ENCODE measurements around the gene SRPK2.

Gene SRPK2

GRCh38 chr7:105199386-105199785, 189.3 kb downstream of the SRPK2 start:
- no peak overlapping the region for H3K4me3 ChIP-seq (ENCODE audit: low read depth, low read length)
- no peaks in the 10 kb centered on the region for H3K9me3 ChIP-seq (ENCODE audit: control insufficient read depth, insufficient read depth, low read depth, low read length)
- ChIA-PET CTCF (no interaction called here), POLR2A (interaction anchor here (0.7 kb wide), 1 partner anchor 12 kb away, joined by 4 read pairs; no protein-coding TSS in a partner anchor)
- peaks cover 0 to 8% of the 10 kb centered on the region in 2 experiments; a peak in 1 of 3 replicates for H3K36me3 ChIP-seq (ENCODE audit: control insufficient read depth in 2 of 2, insufficient read depth in 1 of 2, low read length in 2 of 2)
- TF ChIP-seq ZNF24 (tag by site-specific recombination; IDR thresholded peaks at IDR 0.05), result peak; percentile 57; the same call in 1 of the 2 replicates
- TF ChIP-seq, protein P1, sequence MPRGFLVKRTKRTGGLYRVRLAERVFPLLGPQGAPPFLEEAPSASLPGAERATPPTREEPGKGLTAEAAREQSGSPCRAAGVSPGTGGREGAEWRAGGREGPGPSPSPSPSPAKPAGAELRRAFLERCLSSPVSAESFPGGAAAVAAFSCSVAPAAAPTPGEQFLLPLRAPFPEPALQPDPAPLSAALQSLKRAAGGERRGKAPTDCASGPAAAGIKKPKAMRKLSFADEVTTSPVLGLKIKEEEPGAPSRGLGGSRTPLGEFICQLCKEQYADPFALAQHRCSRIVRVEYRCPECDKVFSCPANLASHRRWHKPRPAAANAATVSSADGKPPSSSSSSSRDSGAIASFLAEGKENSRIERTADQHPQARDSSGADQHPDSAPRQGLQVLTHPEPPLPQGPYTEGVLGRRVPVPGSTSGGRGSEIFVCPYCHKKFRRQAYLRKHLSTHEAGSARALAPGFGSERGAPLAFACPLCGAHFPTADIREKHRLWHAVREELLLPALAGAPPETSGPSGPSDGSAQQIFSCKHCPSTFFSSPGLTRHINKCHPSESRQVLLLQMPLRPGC (tag by site-specific recombination; IDR thresholded peaks at IDR 0.05), result peak; percentile 63; the same call in 1 of the 2 replicates
- TF ChIP-seq, protein P2, sequence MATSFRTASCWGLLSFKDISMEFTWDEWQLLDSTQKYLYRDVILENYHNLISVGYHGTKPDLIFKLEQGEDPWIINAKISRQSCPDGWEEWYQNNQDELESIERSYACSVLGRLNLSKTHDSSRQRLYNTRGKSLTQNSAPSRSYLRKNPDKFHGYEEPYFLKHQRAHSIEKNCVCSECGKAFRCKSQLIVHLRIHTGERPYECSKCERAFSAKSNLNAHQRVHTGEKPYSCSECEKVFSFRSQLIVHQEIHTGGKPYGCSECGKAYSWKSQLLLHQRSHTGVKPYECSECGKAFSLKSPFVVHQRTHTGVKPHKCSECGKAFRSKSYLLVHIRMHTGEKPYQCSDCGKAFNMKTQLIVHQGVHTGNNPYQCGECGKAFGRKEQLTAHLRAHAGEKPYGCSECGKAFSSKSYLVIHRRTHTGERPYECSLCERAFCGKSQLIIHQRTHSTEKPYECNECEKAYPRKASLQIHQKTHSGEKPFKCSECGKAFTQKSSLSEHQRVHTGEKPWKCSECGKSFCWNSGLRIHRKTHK (tag by site-specific recombination; IDR thresholded peaks at IDR 0.05), result no peak
- TF ChIP-seq ZBTB17 (tag by site-specific recombination; IDR thresholded peaks at IDR 0.05), result peak; percentile 97
- no peak for TF ChIP-seq ZNF121 (tag by site-specific recombination; IDR thresholded peaks at IDR 0.05)
- 0 out of 2 replicates have a peak, but pooled peaks have one; percentile 13 for TF ChIP-seq SP7 (tag by site-specific recombination; IDR thresholded peaks at IDR 0.05)
- 0 out of 2 replicates have a peak, but pooled peaks have one; percentile 40 for TF ChIP-seq IKZF3 (tag by site-specific recombination; IDR thresholded peaks at IDR 0.05)
- no peak for TF ChIP-seq ZNF510 (tag by site-specific recombination; IDR thresholded peaks at IDR 0.05; ENCODE audit: insufficient replicate concordance)
- peak; percentile 74 for TF ChIP-seq PRDM1 (tag by site-specific recombination; IDR thresholded peaks at IDR 0.05)
- TF ChIP-seq ZNF600 (tag by site-specific recombination; IDR thresholded peaks at IDR 0.05), result 0 out of 2 replicates have a peak, but pooled peaks have one; percentile 28
- H3K4me1 ChIP-seq (ENCODE audit: control insufficient read depth, insufficient read depth, low read length), result peaks cover 10% of the 10 kb centered on the region
- no peak overlapping the region for H3K27ac ChIP-seq (ENCODE audit: extremely low read depth, low read depth, low read length)

- Histone ChIP-seq H3K4me3 (ENCODE audit: low read depth, low read length) (no peak overlapping the region), H3K9me3 (ENCODE audit: control insufficient read depth, insufficient read depth, low read depth, low read length) (no peaks in the 10 kb centered on the region), H3K4me1 (ENCODE audit: control insufficient read depth, insufficient read depth, low read length) (peaks cover 10% of the 10 kb centered on the region), H3K27ac (ENCODE audit: extremely low read depth, low read depth, low read length) (no peak overlapping the region), H3K36me3 (ENCODE audit: control insufficient read depth in 2 of 2, insufficient read depth in 1 of 2, low read length in 2 of 2) (peaks cover 0 to 5% of the 10 kb centered on the region in 2 experiments; a peak in 1 of 3 replicates)
- TF ChIP-seq SCRT1 (tag by site-specific recombination; IDR thresholded peaks at IDR 0.05; ENCODE audit: borderline replicate concordance), result no peak
- peak; percentile 60 for TF ChIP-seq GLIS1 (tag by site-specific recombination; IDR thresholded peaks at IDR 0.05)
- peak; percentile 75 for TF ChIP-seq ZIC2 (tag by site-specific recombination; IDR thresholded peaks at IDR 0.05)
- TF ChIP-seq TCF7L2 (IDR thresholded peaks at IDR 0.05; ENCODE audit: borderline replicate concordance, low read depth, low read length), result no peak
- ChIA-PET POLR2A (no interaction called here), CTCF (no interaction called here)
Measured at GRCh38 chr7:105198223-105198622, 190.5 kb downstream of the SRPK2 start.

DNA sequence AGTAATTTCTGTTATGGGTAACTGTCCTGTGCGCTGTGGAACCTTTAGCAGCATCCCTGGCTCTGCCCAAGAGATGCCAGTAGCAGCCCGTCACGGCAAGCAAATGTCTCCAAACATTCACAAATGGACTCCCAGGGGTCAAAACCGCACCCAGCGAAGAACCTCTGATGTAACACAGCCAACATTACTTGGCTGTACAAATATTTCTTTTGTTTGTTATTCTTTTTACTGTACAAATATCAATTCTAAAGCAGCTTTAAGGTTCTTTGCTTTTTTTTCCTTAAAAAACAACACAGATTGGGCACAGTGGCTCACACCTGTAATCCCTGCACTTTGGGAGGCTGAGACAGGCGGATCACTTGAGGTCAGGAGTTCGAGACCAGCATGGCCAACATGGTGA, 192.2 kb downstream of the SRPK2 start:
- Histone ChIP-seq H3K27ac (ENCODE audit: extremely low read depth, low read depth, low read length) (no peak overlapping the region), H3K36me3 (ENCODE audit: control insufficient read depth in 2 of 2, insufficient read depth in 1 of 2, low read length in 2 of 2) (peaks cover 0 to 4% of the 10 kb centered on the region in 2 experiments; a peak in 1 of 3 replicates), H3K9me3 (ENCODE audit: control insufficient read depth, insufficient read depth, low read depth, low read length) (no peaks in the 10 kb centered on the region), H3K4me3 (ENCODE audit: low read depth, low read length) (no peak overlapping the region), H3K4me1 (ENCODE audit: control insufficient read depth, insufficient read depth, low read length) (peaks cover 10% of the 10 kb centered on the region)
- TF ChIP-seq BCL11A (tag by site-specific recombination; IDR thresholded peaks at IDR 0.05; ENCODE audit: low read depth) (no peak), ZNF2 (tag by site-specific recombination; IDR thresholded peaks at IDR 0.05) (no peak), ZNF121 (tag by site-specific recombination; IDR thresholded peaks at IDR 0.05) (no peak), PRDM10 (tag by site-specific recombination; IDR thresholded peaks at IDR 0.05) (no peak), ZNF488 (tag by site-specific recombination; IDR thresholded peaks at IDR 0.05) (no peak), MYNN (tag by site-specific recombination; IDR thresholded peaks at IDR 0.05; ENCODE audit: borderline replicate concordance) (no peak), SCRT2 (tag by site-specific recombination; IDR thresholded peaks at IDR 0.05) (no peak), ZNF549 (tag by site-specific recombination; IDR thresholded peaks at IDR 0.05) (no peak), ZNF48 (tag by site-specific recombination; IDR thresholded peaks at IDR 0.05) (no peak)
- POLR2A ChIA-PET, result no interaction called here
- CTCF ChIA-PET, result interaction anchor here (0.5 kb wide), 1 partner anchor 206 kb away, joined by 3 read pairs; no protein-coding TSS in a partner anchor

Data from HEK293 (cell line).